ENCODE results near the gene RXFP3. TPM values are rescaled to one million over a fixed set of nuclear protein-coding genes. Genes with fewer than 3 reads are reported as not detected.
"Not testable (repeated sequence)": the region's sequence is repeated elsewhere in the genome, so short reads cannot be mapped to it uniquely, and the experiment has no call there.

RXFP3 gene
- total and polyA plus RNA-seq, 9 donors = not detected

- H3K9me3 ChIP-seq (replicated peaks; ENCODE audit: control insufficient read depth, low read depth, low read length); H3K27ac ChIP-seq (ENCODE audit: low read length); H3K36me3 ChIP-seq (ENCODE audit: control insufficient read depth, insufficient read depth, low read length); H3K4me3 ChIP-seq (ENCODE audit: low read length); H3K27me3 ChIP-seq (ENCODE audit: control insufficient read depth, insufficient read depth, low read length); H3K4me1 ChIP-seq (ENCODE audit: control insufficient read depth, insufficient read depth, low read length); DNase-seq: not testable (repeated sequence)
- 100% methylated on average over 3 of the region's 5 CpGs for WGBS (ENCODE audit: insufficient coverage)
These were observed 16.0 kb downstream of the RXFP3 start for GRCh38 chr5:33952175-33952574.

GRCh38 chr5:33957577-33958150 lies 21.5 kb downstream of the RXFP3 start:
- H3K27ac ChIP-seq (ENCODE audit: low read length) = no peak overlapping the region
- H3K4me3 ChIP-seq (ENCODE audit: low read length) = no peak overlapping the region
- no CpG with 5 or more reads among the region's 2 CpGs for WGBS (ENCODE audit: insufficient coverage)
- no peaks in the 10 kb centered on the region for H3K27me3 ChIP-seq (ENCODE audit: control insufficient read depth, insufficient read depth, low read length)
- H3K36me3 ChIP-seq (ENCODE audit: control insufficient read depth, insufficient read depth, low read length) = no peaks in the 10 kb centered on the region
- DNase-seq = no peak
- H3K4me1 ChIP-seq (ENCODE audit: control insufficient read depth, insufficient read depth, low read length) = no peaks in the 10 kb centered on the region
- H3K9me3 ChIP-seq (replicated peaks; ENCODE audit: control insufficient read depth, low read depth, low read length) = peaks cover 5% of the 10 kb centered on the region

GRCh38 chr5:33958176-33958575 lies 22.0 kb downstream of the RXFP3 start:
- H3K4me3 ChIP-seq (ENCODE audit: low read length) = no peak overlapping the region
- no peaks in the 10 kb centered on the region for H3K4me1 ChIP-seq (ENCODE audit: control insufficient read depth, insufficient read depth, low read length)
- no peaks in the 10 kb centered on the region for H3K36me3 ChIP-seq (ENCODE audit: control insufficient read depth, insufficient read depth, low read length)
- WGBS (ENCODE audit: insufficient coverage) = no CpG with 5 or more reads among the region's 2 CpGs
- DNase-seq = no peak
- no peak overlapping the region for H3K27ac ChIP-seq (ENCODE audit: low read length)
- H3K9me3 ChIP-seq (replicated peaks; ENCODE audit: control insufficient read depth, low read depth, low read length) = peaks cover 5% of the 10 kb centered on the region
- H3K27me3 ChIP-seq (ENCODE audit: control insufficient read depth, insufficient read depth, low read length) = no peaks in the 10 kb centered on the region

GRCh38 chr5:33964132-33964700 lies 28.0 kb downstream of the RXFP3 start:
- DNase-seq = no peak
- no peaks in the 10 kb centered on the region for H3K4me1 ChIP-seq (ENCODE audit: control insufficient read depth, insufficient read depth, low read length)
- H3K36me3 ChIP-seq (ENCODE audit: control insufficient read depth, insufficient read depth, low read length) = no peaks in the 10 kb centered on the region
- H3K27me3 ChIP-seq (ENCODE audit: control insufficient read depth, insufficient read depth, low read length) = no peaks in the 10 kb centered on the region
- no CpG with 5 or more reads among the region's 2 CpGs for WGBS (ENCODE audit: insufficient coverage)
- no peak overlapping the region for H3K4me3 ChIP-seq (ENCODE audit: low read length)
- no peak overlapping the region for H3K27ac ChIP-seq (ENCODE audit: low read length)
- no peaks in the 10 kb centered on the region for H3K9me3 ChIP-seq (replicated peaks; ENCODE audit: control insufficient read depth, low read depth, low read length)

GRCh38 chr5:33966805-33967204 lies 30.6 kb downstream of the RXFP3 start:
- H3K4me1 ChIP-seq (ENCODE audit: control insufficient read depth, insufficient read depth, low read length) = no peaks in the 10 kb centered on the region
- no peak for DNase-seq
- 60% methylated on average over 1 of the region's 2 CpGs for WGBS (ENCODE audit: insufficient coverage)
- H3K4me3 ChIP-seq (ENCODE audit: low read length) = no peak overlapping the region
- H3K9me3 ChIP-seq (replicated peaks; ENCODE audit: control insufficient read depth, low read depth, low read length) = no peaks in the 10 kb centered on the region
- H3K27ac ChIP-seq (ENCODE audit: low read length) = no peak overlapping the region
- H3K27me3 ChIP-seq (ENCODE audit: control insufficient read depth, insufficient read depth, low read length) = no peaks in the 10 kb centered on the region
- no peaks in the 10 kb centered on the region for H3K36me3 ChIP-seq (ENCODE audit: control insufficient read depth, insufficient read depth, low read length)

GRCh38 chr5:33968211-33969005 lies 32.2 kb downstream of the RXFP3 start:
- H3K36me3 ChIP-seq (ENCODE audit: control insufficient read depth, insufficient read depth, low read length) = no peaks in the 10 kb centered on the region
- DNase-seq = no peak
- WGBS (ENCODE audit: insufficient coverage) = 40% methylated on average over 1 of the region's 3 CpGs
- no peak overlapping the region for H3K27ac ChIP-seq (ENCODE audit: low read length)
- no peaks in the 10 kb centered on the region for H3K9me3 ChIP-seq (replicated peaks; ENCODE audit: control insufficient read depth, low read depth, low read length)
- H3K4me1 ChIP-seq (ENCODE audit: control insufficient read depth, insufficient read depth, low read length) = no peaks in the 10 kb centered on the region
- H3K4me3 ChIP-seq (ENCODE audit: low read length) = no peak overlapping the region
- H3K27me3 ChIP-seq (ENCODE audit: control insufficient read depth, insufficient read depth, low read length) = no peaks in the 10 kb centered on the region

- Histone ChIP-seq H3K27ac (ENCODE audit: low read length) (no peak overlapping the region), H3K4me3 (ENCODE audit: low read length) (no peak overlapping the region), H3K4me1 (ENCODE audit: control insufficient read depth, insufficient read depth, low read length) (no peaks in the 10 kb centered on the region), H3K36me3 (ENCODE audit: control insufficient read depth, insufficient read depth, low read length) (no peaks in the 10 kb centered on the region), H3K9me3 (replicated peaks; ENCODE audit: control insufficient read depth, low read depth, low read length) (no peaks in the 10 kb centered on the region), H3K27me3 (ENCODE audit: control insufficient read depth, insufficient read depth, low read length) (no peaks in the 10 kb centered on the region)
- DNase-seq = peak; percentile 79
- WGBS (ENCODE audit: insufficient coverage) = 48% methylated on average over 7 of the region's 10 CpGs
These were observed 33.6 kb downstream of the RXFP3 start for GRCh38 chr5:33969572-33970452.

- H3K4me3 ChIP-seq (ENCODE audit: low read length) = no peak overlapping the region
- H3K4me1 ChIP-seq (ENCODE audit: control insufficient read depth, insufficient read depth, low read length) = peaks cover 3% of the 10 kb centered on the region
- no peaks in the 10 kb centered on the region for H3K36me3 ChIP-seq (ENCODE audit: control insufficient read depth, insufficient read depth, low read length)
- no peaks in the 10 kb centered on the region for H3K27me3 ChIP-seq (ENCODE audit: control insufficient read depth, insufficient read depth, low read length)
- no CpG with 5 or more reads among the region's 2 CpGs for WGBS (ENCODE audit: insufficient coverage)
- H3K27ac ChIP-seq (ENCODE audit: low read length) = no peak overlapping the region
- H3K9me3 ChIP-seq (replicated peaks; ENCODE audit: control insufficient read depth, low read depth, low read length) = no peaks in the 10 kb centered on the region
- DNase-seq = no peak
These were observed 37.1 kb downstream of the RXFP3 start for GRCh38 chr5:33973271-33973670.

- H3K27ac ChIP-seq (ENCODE audit: low read length) = peak overlapping the region; percentile 31
- no peaks in the 10 kb centered on the region for H3K36me3 ChIP-seq (ENCODE audit: control insufficient read depth, insufficient read depth, low read length)
- H3K4me1 ChIP-seq (ENCODE audit: control insufficient read depth, insufficient read depth, low read length) = peaks cover 3% of the 10 kb centered on the region
- no peak overlapping the region for H3K4me3 ChIP-seq (ENCODE audit: low read length)
- WGBS (ENCODE audit: insufficient coverage) = 10% methylated on average over 1 of the region's 5 CpGs
- DNase-seq = peak; percentile 91
- no peaks in the 10 kb centered on the region for H3K9me3 ChIP-seq (replicated peaks; ENCODE audit: control insufficient read depth, low read depth, low read length)
- no peaks in the 10 kb centered on the region for H3K27me3 ChIP-seq (ENCODE audit: control insufficient read depth, insufficient read depth, low read length)
These were observed 39.7 kb downstream of the RXFP3 start for GRCh38 chr5:33975852-33976251.

- Histone ChIP-seq H3K4me3 (ENCODE audit: low read length) (no peak overlapping the region), H3K27me3 (ENCODE audit: control insufficient read depth, insufficient read depth, low read length) (no peaks in the 10 kb centered on the region), H3K36me3 (ENCODE audit: control insufficient read depth, insufficient read depth, low read length) (no peaks in the 10 kb centered on the region), H3K4me1 (ENCODE audit: control insufficient read depth, insufficient read depth, low read length) (peaks cover 3% of the 10 kb centered on the region), H3K9me3 (replicated peaks; ENCODE audit: control insufficient read depth, low read depth, low read length) (no peaks in the 10 kb centered on the region), H3K27ac (ENCODE audit: low read length) (no peak overlapping the region)
- no CpG with 5 or more reads among the region's 1 CpG for WGBS (ENCODE audit: insufficient coverage)
- no peak for DNase-seq
These were observed 40.1 kb downstream of the RXFP3 start for GRCh38 chr5:33976307-33976706.
